Panc1 (cell line): Measurements from ENCODE around the gene LCE3A. TPM values are rescaled to one million over a fixed set of nuclear protein-coding genes. Genes with fewer than 3 reads are reported as not detected.

Experiments used
- ATAC-seq: fragments of 200-7000 bp; cut with Tn5 transposase; 2 replicates; pipeline ENCODE4 v1.9.1; 2020; ENCODE audit warnings: mild to moderate bottlenecking, moderate library complexity
- BruUV-seq: library from RNA; stranded (reverse); fragments of 400-500 nt; replicated peaks from 2 replicates; lab custom pipeline; 2021; lab: Mats Ljungman, UMichigan
- CTCF ChIA-PET: fragments of 300-600 bp; sonication (Branson Sonifier 250); formaldehyde crosslinking; loops from one replicate; lab custom pipeline; 2022; ENCODE audit warnings: antibody characterized with exemption; lab: Charles Lee
- POLR2A ChIA-PET: fragments of 300-600 bp; sonication (Branson Sonifier 250); formaldehyde crosslinking; loops from one replicate; lab custom pipeline; 2022; ENCODE audit warnings: antibody characterized with exemption; lab: Charles Lee
- DNase-seq: peaks from one replicate; pipeline ENCODE4 v3.0.0-alpha.2; 2010; ENCODE audit warnings: low read depth, low spot score
- H3K27ac ChIP-seq: 2 replicates; pipeline ENCODE4 v1.5.1; 2011; ENCODE audit warnings: mild to moderate bottlenecking, low read length, inconsistent platforms
- H3K27me3 ChIP-seq: fragments of 200-500 bp; sonication (Bioruptor generic); 2 replicates; pipeline ENCODE4 v1.6.0; 2014; ENCODE audit warnings: low read length, inconsistent platforms; ENCODE audit not compliant: control insufficient read depth, insufficient read depth
- H3K36me3 ChIP-seq: fragments of 200-500 bp; sonication (Bioruptor generic); 2 replicates; pipeline ENCODE4 v1.5.1; 2014; ENCODE audit warnings: inconsistent platforms, mild to moderate bottlenecking, low read length, moderate library complexity; ENCODE audit not compliant: control insufficient read depth, insufficient read depth
- H3K4me1 ChIP-seq: 2 replicates; pipeline ENCODE4 v1.5.1; 2011; ENCODE audit warnings: inconsistent platforms, mild to moderate bottlenecking, low read length, moderate library complexity; ENCODE audit not compliant: control insufficient read depth, insufficient read depth
- H3K4me3 ChIP-seq, 2 experiments: 2 replicates each; pipeline ENCODE4 v1.5.1; 2011 to 2012; ENCODE audit warnings: low read depth in 2 of 2, low read length in 2 of 2, mild to moderate bottlenecking in 2 of 2, inconsistent platforms in 1 of 2, moderate library complexity in 1 of 2
- H3K9me3 ChIP-seq: fragments of 200-500 bp; sonication (Bioruptor generic); 2 replicates; pipeline ENCODE4 v1.5.1; 2014; ENCODE audit warnings: low read depth, mild to moderate bottlenecking, inconsistent platforms, low read length, moderate library complexity; ENCODE audit not compliant: control insufficient read depth, insufficient read depth
- CTCF ChIP-seq: fragments of 450-650 bp; IDR thresholded peaks from 2 replicates; pipeline ENCODE4 v1.5.1; 2017; ENCODE audit warnings: mild to moderate bottlenecking
- POLR2AphosphoS5 ChIP-seq: IDR thresholded peaks from 2 replicates; pipeline ENCODE4 v1.6.1; 2012; ENCODE audit warnings: mild to moderate bottlenecking, low read depth, low read length, moderate library complexity
- REST ChIP-seq, 2 experiments: IDR thresholded peaks; 2 replicates each; pipeline ENCODE4 v1.6.1; 2011 to 2012; ENCODE audit warnings: low read depth in 2 of 2, control low read depth in 1 of 2, low read length in 1 of 2, mild to moderate bottlenecking in 1 of 2, moderate library complexity in 1 of 2; ENCODE audit not compliant: insufficient read depth in 1 of 2
- SIN3A ChIP-seq: IDR thresholded peaks from 2 replicates; pipeline ENCODE4 v1.6.1; 2012; ENCODE audit warnings: low read depth, mild to moderate bottlenecking, low read length, moderate library complexity, borderline replicate concordance; ENCODE audit not compliant: insufficient read depth
- TCF7L2 ChIP-seq: IDR thresholded peaks from 2 replicates; pipeline ENCODE4 v1.6.1; 2011; ENCODE audit warnings: mild to moderate bottlenecking, low read depth, low read length, inconsistent platforms
- in situ Hi-C: cut with HindIII; loops from 2 replicates; pipeline ENCODE4 v1.10.0; 2016; ENCODE audit warnings: low sequenced_read_pairs, low pct_unique_long_range_greater_than_20kb
- intact Hi-C: fragments of 100-400 bp; cut with micrococcal nuclease; formaldehyde crosslinking; loops from one replicate; pipeline ENCODE4 v1.10.0; 2022; ENCODE audit not compliant: unreplicated experiment
- total RNA-seq: library from RNA; stranded (reverse); gene quantifications from one replicate; pipeline ENCODE4 v1.2.1, GENCODE V29; 2021; ENCODE audit not compliant: unreplicated experiment

Gene LCE3A
- total RNA-seq, 1 experiment from 2014 or later: not detected

GRCh38 chr1:152599934-152600333 is 23.0 kb downstream of the LCE3A start, which contains the start of gene LCE3C:
Gene LCE3C (plus strand): TSS chr1:152600234. CDS start chr1:152600732, 498 bp downstream.
- intact Hi-C loops (no loop called here), in situ Hi-C loops (no loop called here)
- no peaks in the 10 kb centered on the region for H3K27me3 ChIP-seq
- H3K9me3 ChIP-seq: no peaks in the 10 kb centered on the region
- no peak within 1 kb of the TSS for H3K4me3 ChIP-seq
- no peaks in the 10 kb centered on the region for H3K4me1 ChIP-seq
- DNase-seq: no peak
- H3K36me3 ChIP-seq: no peaks in the 10 kb centered on the region
- ATAC-seq: no peak
- TF ChIP-seq CTCF: no peak
- no peak for TF ChIP-seq REST (IDR thresholded peaks at IDR 0.05; ENCODE audit: insufficient read depth in 1 of 2, low read depth in 2 of 2, low read length in 1 of 2)
- no peak for TF ChIP-seq TCF7L2
- no peak for TF ChIP-seq SIN3A
- TF ChIP-seq POLR2AphosphoS5: no peak
- POLR2A ChIA-PET: no interaction called here
- CTCF ChIA-PET: no interaction called here
- no peak within 1 kb of the TSS for H3K27ac ChIP-seq
- BruUV-seq: no TSS peak

GRCh38 chr1:152596986-152597385 is 25.9 kb downstream of the LCE3A start:
- H3K27me3 ChIP-seq: no peaks in the 10 kb centered on the region
- intact Hi-C loops: no loop called here
- H3K4me3 ChIP-seq: no peak overlapping the region
- no peak overlapping the region for H3K27ac ChIP-seq
- in situ Hi-C loops: no loop called here
- no peak for TF ChIP-seq REST (IDR thresholded peaks at IDR 0.05; ENCODE audit: insufficient read depth in 1 of 2, low read depth in 2 of 2, low read length in 1 of 2)
- TF ChIP-seq POLR2AphosphoS5: no peak
- no peak for TF ChIP-seq SIN3A
- no peak for TF ChIP-seq CTCF
- TF ChIP-seq TCF7L2: no peak
- ChIA-PET POLR2A (no interaction called here), CTCF (no interaction called here)
- no peak for ATAC-seq
- H3K9me3 ChIP-seq: no peaks in the 10 kb centered on the region
- H3K36me3 ChIP-seq: no peaks in the 10 kb centered on the region
- no peak for DNase-seq
- no peaks in the 10 kb centered on the region for H3K4me1 ChIP-seq
- no TSS peak for BruUV-seq
